Uterus (tissue), 4 donors: ENCODE measurements around the gene PCID2. TPM values are rescaled to one million over a fixed set of nuclear protein-coding genes. Genes with fewer than 3 reads are reported as not detected.
A peak's percentile ranks its signal among the peaks of the same experiment; 100 is the strongest.

Source experiments
- DNase-seq, 2 donors: peaks; one replicate each; pipeline ENCODE4 v3.0.0-alpha.2; 2019 to 2020
- H3K27ac ChIP-seq, 2 donors: fragments of 200-600 bp; sonication (generic); 1 replicate in 1 of 2; 2 replicates in 1 of 2; pipeline ENCODE4 v1.5.1; 2016 to 2018
- H3K27me3 ChIP-seq, 2 donors: fragments of 200-600 bp; sonication (generic); one replicate each; pipeline ENCODE4 v1.5.1; 2018 to 2019; ENCODE audit warnings: control low read depth in 1 of 2
- H3K36me3 ChIP-seq, 2 donors: fragments of 200-600 bp; sonication (generic); one replicate each; pipeline ENCODE4 v1.5.1; 2019; ENCODE audit warnings: control low read depth in 1 of 2
- H3K4me1 ChIP-seq, 2 donors: fragments of 200-600 bp; sonication (generic); one replicate each; pipeline ENCODE4 v1.5.1; 2018 to 2019; ENCODE audit warnings: control low read depth in 1 of 2
- H3K4me3 ChIP-seq, 2 donors: fragments of 200-600 bp; sonication (generic); 1 replicate in 1 of 2; 2 replicates in 1 of 2; pipeline ENCODE4 v1.5.1; 2018 to 2019; ENCODE audit warnings: mild to moderate bottlenecking in 1 of 2
- H3K9me3 ChIP-seq, 2 donors: fragments of 200-600 bp; sonication (generic); one replicate each; pipeline ENCODE4 v1.5.1; 2019; ENCODE audit warnings: control low read depth in 1 of 2
- CTCF ChIP-seq, 4 experiments: fragments of 200-600 bp in 2 of 4; fragments of 450-650 bp in 2 of 4; sonication (generic) in 2 of 4; IDR thresholded peaks; one replicate each; pipeline ENCODE4 v1.5.1; 2016 to 2019; ENCODE audit warnings: antibody characterized with exemption in 4 of 4, mild to moderate bottlenecking in 2 of 4, moderate library complexity in 1 of 4
- POLR2A ChIP-seq, 2 donors: fragments of 450-650 bp; IDR thresholded peaks; one replicate each; pipeline ENCODE4 v1.6.1; 2016; ENCODE audit warnings: antibody characterized with exemption in 2 of 2, mild to moderate bottlenecking in 1 of 2, moderate library complexity in 1 of 2
- intact Hi-C: fragments of 100-400 bp; cut with DNase I; formaldehyde crosslinking; loops from one replicate; pipeline ENCODE4 v1.15.1; 2023; ENCODE audit warnings: low total_unique reads
- total RNA-seq, 4 donors: library from RNA; depleted of rRNA in 3 of 4; stranded (reverse); fragments of >200 nt in 3 of 4; gene quantifications; one replicate each; pipeline versions ENCODE4 v1.1.0 to v1.2.4, GENCODE V29; 2014 to 2023
- donor health status: DM: yes; HTN: yes; CAD: no.

PCID2 gene
- total RNA-seq, 4 donors from 2014 or later, result 35.9 to 75.6 (median 70.7) TPM

GRCh38 chr13:113192902-113193301 lies 15.6 kb downstream of the PCID2 start:
- DNase-seq, result no peak
- Histone ChIP-seq H3K27me3 (no peaks in the 10 kb centered on the region), H3K36me3 (no peaks in the 10 kb centered on the region), H3K4me1 (no peaks in the 10 kb centered on the region), H3K27ac (no peak overlapping the region), H3K9me3 (no peaks in the 10 kb centered on the region), H3K4me3 (no peak overlapping the region)
- intact Hi-C loops, result no loop called here
- no peak for TF ChIP-seq CTCF (IDR thresholded peaks at IDR 0.05)
- no peak for TF ChIP-seq POLR2A (IDR thresholded peaks at IDR 0.05)

- DNase-seq, result no peak
- no peak overlapping the region for H3K4me3 ChIP-seq
- H3K27me3 ChIP-seq, result no peaks in the 10 kb centered on the region
These were observed 16.2 kb downstream of the PCID2 start for GRCh38 chr13:113192279-113192678.

GRCh38 chr13:113190181-113190580 lies 18.3 kb downstream of the PCID2 start:
- no peaks in the 10 kb centered on the region for H3K27me3 ChIP-seq
- H3K4me3 ChIP-seq, result no peak overlapping the region
- H3K36me3 ChIP-seq, result no peaks in the 10 kb centered on the region
- no peaks in the 10 kb centered on the region for H3K9me3 ChIP-seq
- H3K27ac ChIP-seq, result no peak overlapping the region
- TF ChIP-seq CTCF (IDR thresholded peaks at IDR 0.05), result no peak
- no peak for TF ChIP-seq POLR2A (IDR thresholded peaks at IDR 0.05)
- no peak for DNase-seq
- intact Hi-C loops, result no loop called here
- H3K4me1 ChIP-seq, result no peaks in the 10 kb centered on the region

More at GRCh38 chr13:113192279-113192678, 16.2 kb downstream of the PCID2 start:
- Histone ChIP-seq H3K36me3 (no peaks in the 10 kb centered on the region), H3K9me3 (no peaks in the 10 kb centered on the region), H3K4me1 (no peaks in the 10 kb centered on the region), H3K27ac (no peak overlapping the region)
- no peak for TF ChIP-seq CTCF (IDR thresholded peaks at IDR 0.05)
- TF ChIP-seq POLR2A (IDR thresholded peaks at IDR 0.05), result no peak
- intact Hi-C loops, result no loop called here

GRCh38 chr13:113187883-113188665 lies 20.4 kb downstream of the PCID2 start:
- Histone ChIP-seq H3K27ac (no peak overlapping the region), H3K4me3 (no peak overlapping the region), H3K36me3 (no peaks in the 10 kb centered on the region), H3K9me3 (no peaks in the 10 kb centered on the region), H3K27me3 (no peaks in the 10 kb centered on the region), H3K4me1 (no peaks in the 10 kb centered on the region)
- no peak for DNase-seq
- TF ChIP-seq POLR2A (IDR thresholded peaks at IDR 0.05), result no peak
- no peak for TF ChIP-seq CTCF (IDR thresholded peaks at IDR 0.05)
- intact Hi-C loops, result no loop called here

GRCh38 chr13:113187263-113187669 lies 21.2 kb downstream of the PCID2 start:
- no peak for TF ChIP-seq CTCF (IDR thresholded peaks at IDR 0.05)
- TF ChIP-seq POLR2A (IDR thresholded peaks at IDR 0.05), result no peak
- no peaks in the 10 kb centered on the region for H3K9me3 ChIP-seq
- no peaks in the 10 kb centered on the region for H3K4me1 ChIP-seq
- intact Hi-C loops, result no loop called here
- H3K4me3 ChIP-seq, result no peak overlapping the region
- no peaks in the 10 kb centered on the region for H3K27me3 ChIP-seq
- peak; percentile 61 to 71 for DNase-seq
- H3K36me3 ChIP-seq, result no peaks in the 10 kb centered on the region
- peak overlapping the region in 1 of 2 donors; percentile 19 for H3K27ac ChIP-seq
